Smooth muscle cell (in vitro differentiated cells): ENCODE measurements around the gene PLXNA4. TPM values are rescaled to one million over a fixed set of nuclear protein-coding genes. Genes with fewer than 3 reads are reported as not detected.

Experiments
- DNase-seq: peaks from one replicate; lab custom pipeline; 2025; ENCODE audit not compliant: unreplicated experiment; lab: John Stamatoyannopoulos, UW
- H2AFZ ChIP-seq: fragments of 200-600 bp; sonication (generic); 2 replicates; pipeline ENCODE4 v1.6.0; 2016; ENCODE audit warnings: antibody characterized with exemption, low read depth, mild to moderate bottlenecking
- H3F3A ChIP-seq: fragments of 200-600 bp; sonication (generic); 2 replicates; pipeline ENCODE4 v1.6.0; 2017; ENCODE audit warnings: antibody characterized with exemption, low read depth
- H3K27ac ChIP-seq: fragments of 200-600 bp; sonication (generic); 2 replicates; pipeline ENCODE4 v1.5.1; 2016; ENCODE audit warnings: low read depth, mild to moderate bottlenecking
- H3K27me3 ChIP-seq: fragments of 200-600 bp; sonication (generic); 2 replicates; pipeline ENCODE4 v1.6.1; 2016; ENCODE audit warnings: low read depth, mild to moderate bottlenecking
- H3K36me3 ChIP-seq: fragments of 200-600 bp; sonication (generic); 2 replicates; pipeline ENCODE4 v1.5.1; 2016; ENCODE audit warnings: low read depth
- H3K4me1 ChIP-seq: fragments of 200-600 bp; sonication (generic); 2 replicates; pipeline ENCODE4 v1.5.1; 2016; ENCODE audit warnings: low read depth
- H3K4me2 ChIP-seq: fragments of 200-600 bp; sonication (generic); 2 replicates; pipeline ENCODE4 v1.6.0; 2016; ENCODE audit warnings: mild to moderate bottlenecking
- H3K4me3 ChIP-seq: fragments of 200-600 bp; sonication (generic); 2 replicates; pipeline ENCODE4 v1.5.1; 2016; ENCODE audit warnings: mild to moderate bottlenecking
- H3K79me2 ChIP-seq: fragments of 200-600 bp; sonication (generic); 2 replicates; pipeline ENCODE4 v1.6.0; 2016; ENCODE audit warnings: low read depth, mild to moderate bottlenecking
- H3K9ac ChIP-seq: fragments of 200-600 bp; sonication (generic); 2 replicates; pipeline ENCODE4 v1.6.0; 2016; ENCODE audit warnings: low read depth
- H3K9me3 ChIP-seq: fragments of 200-600 bp; sonication (generic); replicated peaks from 2 replicates; pipeline ENCODE4 v1.5.1; 2016; ENCODE audit warnings: low read depth
- H4K20me1 ChIP-seq: fragments of 200-600 bp; sonication (generic); 2 replicates; pipeline ENCODE4 v1.6.0; 2016; ENCODE audit warnings: low read depth
- WGBS: methylation state at CpG from one replicate; pipeline ENCODE4 v1.1.7; 2016; ENCODE audit warnings: low lambda C conversion rate; 5-methylcytosine and 5-hydroxymethylcytosine counted together
- polyA plus RNA-seq: library from polyadenylated mRNA; unstranded; fragments of >200 nt; fragmentation: Nextera tagmentation; extraction: Ambion mirVana; gene quantifications from 2 replicates; pipeline ENCODE4 v1.2.1, GENCODE V29; 2016
- total RNA-seq: library from RNA; depleted of rRNA; stranded (reverse); fragments of >200 nt; gene quantifications from 2 replicates; pipeline ENCODE4 v1.2.3, GENCODE V29; 2014
- TF ChIP-seq, protein P1 (sequence below): fragments of 200-600 bp; sonication (generic); IDR thresholded peaks from 2 replicates; pipeline ENCODE4 v1.5.1; 2017; ENCODE audit warnings: borderline replicate concordance, mild to moderate bottlenecking, antibody characterized with exemption; ENCODE audit not compliant: insufficient read depth, poor library complexity, severe bottlenecking

The PLXNA4 gene
- total and polyA plus RNA-seq, 2 experiments from 2014 or later, result 8.5 to 9.9 TPM

DNA sequence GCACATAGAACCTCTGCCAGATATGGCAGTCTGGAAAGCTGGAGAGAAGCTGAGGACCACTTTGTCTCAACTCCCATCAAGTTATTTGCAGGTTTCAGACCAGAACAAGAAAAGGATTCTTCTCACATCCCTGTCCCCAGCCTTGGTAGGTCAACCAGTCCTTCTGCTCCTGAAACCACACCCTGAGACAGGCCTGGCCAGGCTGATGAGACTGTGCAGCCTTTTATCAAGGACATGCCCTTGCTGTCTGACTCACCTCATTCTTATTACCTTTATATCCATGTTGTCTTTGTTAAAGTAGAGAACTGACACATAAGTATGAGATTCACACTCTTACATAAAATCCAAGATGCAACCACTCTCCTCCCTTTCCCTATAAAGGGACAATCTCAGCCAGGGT is 354.9 kb downstream of the PLXNA4 start:
- H3K4me3 ChIP-seq, result no peak overlapping the region
- no peak overlapping the region for H2AFZ ChIP-seq
- no peaks in the 10 kb centered on the region for H3K9me3 ChIP-seq
- no peaks in the 10 kb centered on the region for H3K36me3 ChIP-seq
- H3K4me2 ChIP-seq, result no peak overlapping the region
- DNase-seq, result no peak
- no peaks in the 10 kb centered on the region for H3K4me1 ChIP-seq
- TF ChIP-seq, protein P1, sequence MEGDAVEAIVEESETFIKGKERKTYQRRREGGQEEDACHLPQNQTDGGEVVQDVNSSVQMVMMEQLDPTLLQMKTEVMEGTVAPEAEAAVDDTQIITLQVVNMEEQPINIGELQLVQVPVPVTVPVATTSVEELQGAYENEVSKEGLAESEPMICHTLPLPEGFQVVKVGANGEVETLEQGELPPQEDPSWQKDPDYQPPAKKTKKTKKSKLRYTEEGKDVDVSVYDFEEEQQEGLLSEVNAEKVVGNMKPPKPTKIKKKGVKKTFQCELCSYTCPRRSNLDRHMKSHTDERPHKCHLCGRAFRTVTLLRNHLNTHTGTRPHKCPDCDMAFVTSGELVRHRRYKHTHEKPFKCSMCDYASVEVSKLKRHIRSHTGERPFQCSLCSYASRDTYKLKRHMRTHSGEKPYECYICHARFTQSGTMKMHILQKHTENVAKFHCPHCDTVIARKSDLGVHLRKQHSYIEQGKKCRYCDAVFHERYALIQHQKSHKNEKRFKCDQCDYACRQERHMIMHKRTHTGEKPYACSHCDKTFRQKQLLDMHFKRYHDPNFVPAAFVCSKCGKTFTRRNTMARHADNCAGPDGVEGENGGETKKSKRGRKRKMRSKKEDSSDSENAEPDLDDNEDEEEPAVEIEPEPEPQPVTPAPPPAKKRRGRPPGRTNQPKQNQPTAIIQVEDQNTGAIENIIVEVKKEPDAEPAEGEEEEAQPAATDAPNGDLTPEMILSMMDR, result no peak
- no peaks in the 10 kb centered on the region for H3K27me3 ChIP-seq
- H4K20me1 ChIP-seq, result no peaks in the 10 kb centered on the region
- H3K9ac ChIP-seq, result no peak overlapping the region
- no peak overlapping the region for H3K27ac ChIP-seq
- H3F3A ChIP-seq, result no peaks in the 10 kb centered on the region
- no peaks in the 10 kb centered on the region for H3K79me2 ChIP-seq

DNA sequence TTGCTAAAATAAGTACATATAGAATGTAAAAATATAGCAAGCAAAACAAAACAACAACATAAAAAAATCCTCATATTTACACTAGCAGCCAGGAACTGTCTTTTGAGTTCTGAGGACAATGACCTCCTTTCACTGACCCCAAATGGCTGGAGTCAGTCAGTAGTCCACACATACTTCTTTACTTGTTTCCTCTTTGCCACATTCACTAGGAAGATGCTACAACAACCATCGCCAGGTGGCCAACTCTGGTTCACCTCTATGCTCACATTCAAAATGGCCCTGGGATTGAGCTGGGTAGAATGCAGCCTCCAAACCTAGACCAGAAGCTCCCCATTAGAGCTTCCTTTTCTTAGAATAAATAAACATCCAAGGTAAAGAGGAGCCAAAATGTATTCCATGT is 356.2 kb downstream of the PLXNA4 start:
- no peaks in the 10 kb centered on the region for H3K36me3 ChIP-seq
- no peak overlapping the region for H3K4me2 ChIP-seq
- H3F3A ChIP-seq, result no peaks in the 10 kb centered on the region
- H3K4me1 ChIP-seq, result no peaks in the 10 kb centered on the region
- WGBS, result 96% methylated on average over 1 of the region's 1 CpG
- H3K9ac ChIP-seq, result no peak overlapping the region
- TF ChIP-seq, protein P1, result no peak
- H4K20me1 ChIP-seq, result no peaks in the 10 kb centered on the region
- no peak overlapping the region for H2AFZ ChIP-seq
- no peaks in the 10 kb centered on the region for H3K9me3 ChIP-seq
- no peak overlapping the region for H3K27ac ChIP-seq
- H3K27me3 ChIP-seq, result no peaks in the 10 kb centered on the region
- H3K4me3 ChIP-seq, result no peak overlapping the region
- DNase-seq, result no peak
- no peaks in the 10 kb centered on the region for H3K79me2 ChIP-seq

DNA sequence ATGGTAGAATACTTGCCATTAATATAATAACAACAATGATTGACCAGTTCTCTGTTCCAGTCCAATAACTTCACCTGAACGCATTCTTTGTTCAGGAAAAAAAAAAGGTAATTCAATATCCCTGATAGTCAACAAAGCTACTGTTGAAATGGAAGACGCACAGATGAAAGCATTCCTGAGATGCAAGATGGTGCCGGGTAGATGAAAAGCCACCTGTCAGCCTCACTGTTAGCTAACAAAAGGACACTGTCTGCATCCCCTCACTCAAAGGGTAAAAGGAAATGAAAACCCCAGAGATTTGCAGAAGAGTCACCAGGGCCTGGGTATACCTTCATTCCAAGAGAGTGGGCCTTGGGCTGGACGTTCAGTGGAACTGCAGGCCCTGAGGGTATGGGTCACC is 357.4 kb downstream of the PLXNA4 start:
- no peak overlapping the region for H3K27ac ChIP-seq
- TF ChIP-seq, protein P1, result no peak

DNA sequence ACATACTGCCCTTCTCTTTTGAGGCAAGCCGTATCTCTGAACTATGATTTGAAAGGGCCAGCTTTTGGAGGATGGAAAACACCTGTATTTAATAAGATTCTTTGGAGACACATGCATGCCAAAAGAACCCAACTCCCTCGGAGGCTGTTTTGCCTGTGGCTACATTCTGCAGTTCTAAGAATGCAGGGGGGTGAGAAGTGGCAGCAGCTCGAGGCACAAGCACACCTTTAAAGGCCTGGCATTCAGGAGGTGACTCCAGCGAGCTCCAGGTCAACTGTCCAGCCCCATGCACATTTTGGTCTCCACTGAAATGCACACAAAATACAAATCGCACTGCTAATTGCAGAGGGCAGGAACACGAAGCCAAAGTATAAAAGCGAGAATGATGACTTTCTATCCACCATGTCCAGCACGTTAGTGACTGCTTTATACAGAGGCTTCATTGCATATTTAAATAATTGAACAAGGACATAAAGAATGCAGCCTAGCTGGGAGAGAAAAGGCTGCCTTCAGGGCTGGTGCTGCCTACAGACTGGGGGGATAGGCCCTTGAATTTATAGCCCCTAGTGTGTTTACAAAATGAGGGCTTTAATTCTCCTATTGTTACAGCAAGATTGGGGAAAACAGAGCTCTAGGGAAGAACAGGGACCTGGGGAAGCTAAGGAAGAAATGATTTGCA is 359.3 kb downstream of the PLXNA4 start:
- H4K20me1 ChIP-seq, result no peaks in the 10 kb centered on the region
- H3K9ac ChIP-seq, result no peak overlapping the region
- no peak for DNase-seq
- H3K36me3 ChIP-seq, result no peaks in the 10 kb centered on the region
- H2AFZ ChIP-seq, result no peak overlapping the region
- H3K4me2 ChIP-seq, result no peak overlapping the region
- H3K27me3 ChIP-seq, result no peaks in the 10 kb centered on the region
- H3K27ac ChIP-seq, result no peak overlapping the region
- TF ChIP-seq, protein P1, result no peak
- WGBS, result 74% methylated on average over 8 of the region's 8 CpGs
- H3K79me2 ChIP-seq, result no peaks in the 10 kb centered on the region
- H3K4me3 ChIP-seq, result no peak overlapping the region
- H3K9me3 ChIP-seq, result no peaks in the 10 kb centered on the region
- H3F3A ChIP-seq, result no peaks in the 10 kb centered on the region
- peaks cover 4% of the 10 kb centered on the region for H3K4me1 ChIP-seq

More for the DNA sequence above, 357.4 kb downstream of the PLXNA4 start:
- no peak overlapping the region for H3K4me3 ChIP-seq
- no peaks in the 10 kb centered on the region for H4K20me1 ChIP-seq
- H3K9ac ChIP-seq, result no peak overlapping the region
- no peaks in the 10 kb centered on the region for H3K27me3 ChIP-seq
- H3K9me3 ChIP-seq, result no peaks in the 10 kb centered on the region
- no peak overlapping the region for H3K4me2 ChIP-seq
- no peaks in the 10 kb centered on the region for H3K36me3 ChIP-seq
- peaks cover 2% of the 10 kb centered on the region for H3K4me1 ChIP-seq
- H3F3A ChIP-seq, result no peaks in the 10 kb centered on the region
- DNase-seq, result no peak
- 84% methylated on average over 4 of the region's 4 CpGs for WGBS
- H3K79me2 ChIP-seq, result no peaks in the 10 kb centered on the region
- H2AFZ ChIP-seq, result no peak overlapping the region
